SU-DHL-6 (cell line): ENCODE data around the gene ALG8.

ENCODE experiments used
- H2AFZ ChIP-seq: fragments of 200-600 bp; sonication (generic); 2 replicates; pipeline ENCODE4 v1.6.1; 2014; ENCODE audit warnings: low read depth, mild to moderate bottlenecking, moderate library complexity, mixed read lengths, antibody characterized with exemption, low read length; ENCODE audit not compliant: severe bottlenecking
- H3F3A ChIP-seq: fragments of 200-600 bp; shearing (Covaris generic); 2 replicates; pipeline ENCODE4 v1.6.0; 2016; ENCODE audit warnings: antibody characterized with exemption, mild to moderate bottlenecking; ENCODE audit not compliant: insufficient read depth
- H3K27ac ChIP-seq: fragments of 200-600 bp; sonication (generic); 2 replicates; pipeline ENCODE4 v1.5.1; 2016; ENCODE audit warnings: low read depth, mild to moderate bottlenecking, low read length, moderate library complexity, mixed read lengths
- H3K27me3 ChIP-seq: fragments of 200-600 bp; sonication (generic), shearing (Covaris generic); 2 replicates; pipeline ENCODE4 v1.6.0; 2014; ENCODE audit warnings: mild to moderate bottlenecking, low read length
- H3K36me3 ChIP-seq: fragments of 200-600 bp; sonication (generic); 2 replicates; pipeline ENCODE4 v1.6.1; 2014; ENCODE audit warnings: mild to moderate bottlenecking, low read length, mixed read lengths
- H3K4me2 ChIP-seq: fragments of 300-600, 200-600 bp; shearing (Covaris generic), sonication (generic); 2 replicates; pipeline ENCODE4 v1.6.0; 2014; ENCODE audit warnings: low read length, low read depth, mild to moderate bottlenecking; ENCODE audit not compliant: poor library complexity, severe bottlenecking
- H3K4me3 ChIP-seq: fragments of 200-600 bp; sonication (generic); 2 replicates; pipeline ENCODE4 v1.5.1; 2014; ENCODE audit warnings: antibody characterized with exemption, low read length, mild to moderate bottlenecking, mixed read lengths; ENCODE audit not compliant: insufficient read depth, poor library complexity, severe bottlenecking
- H3K79me2 ChIP-seq: fragments of 200-600 bp; sonication (generic); 2 replicates; pipeline ENCODE4 v1.6.1; 2014; ENCODE audit warnings: mild to moderate bottlenecking, low read length, moderate library complexity; ENCODE audit not compliant: insufficient read depth
- H3K9ac ChIP-seq: fragments of 200-600 bp; sonication (generic); 2 replicates; pipeline ENCODE4 v1.7.0; 2014; ENCODE audit warnings: mild to moderate bottlenecking, low read length
- H3K9me2 ChIP-seq: fragments of 200-600 bp; sonication (generic); replicated peaks from 2 replicates; pipeline ENCODE4 v1.6.1; 2014; ENCODE audit warnings: low read length; ENCODE audit not compliant: insufficient read depth
- H3K9me3 ChIP-seq: fragments of 200-600 bp; sonication (generic); 2 replicates; pipeline ENCODE4 v1.6.1; 2014; ENCODE audit warnings: low read length, mixed read lengths; ENCODE audit not compliant: insufficient read depth
- H4K20me1 ChIP-seq: fragments of 200-600 bp; sonication (generic); 2 replicates; pipeline ENCODE4 v1.6.1; 2014; ENCODE audit warnings: low read depth, mild to moderate bottlenecking, antibody characterized with exemption, low read length, moderate library complexity, mixed read lengths
- EZH2phosphoT487 ChIP-seq: fragments of 200-600 bp; sonication (generic), shearing (Covaris generic); conservative IDR thresholded peaks from 2 replicates; pipeline ENCODE4 v1.6.1; 2018; ENCODE audit warnings: mild to moderate bottlenecking, antibody characterized with exemption, low read length, moderate library complexity, mixed read lengths
- TF ChIP-seq, protein P1 (sequence below): fragments of 200-600 bp; sonication (generic); IDR thresholded peaks from one replicate; pipeline ENCODE4 v1.5.1; 2017; ENCODE audit warnings: antibody characterized with exemption, mild to moderate bottlenecking, low read length, moderate library complexity; ENCODE audit not compliant: insufficient read depth, poor library complexity, severe bottlenecking

Gene ALG8

GRCh38 chr11:78170874-78171549, 31.6 kb upstream of the ALG8 start:
- no peaks in the 10 kb centered on the region for H3K79me2 ChIP-seq
- H3K27me3 ChIP-seq: no peaks in the 10 kb centered on the region
- H3K9ac ChIP-seq: no peak overlapping the region
- no peaks in the 10 kb centered on the region for H3F3A ChIP-seq
- H3K4me2 ChIP-seq: no peak overlapping the region
- H3K36me3 ChIP-seq: no peaks in the 10 kb centered on the region
- no peaks in the 10 kb centered on the region for H4K20me1 ChIP-seq
- no peaks in the 10 kb centered on the region for H3K9me3 ChIP-seq
- no peak overlapping the region for H3K4me3 ChIP-seq
- no peaks in the 10 kb centered on the region for H3K9me2 ChIP-seq
- no peak overlapping the region for H2AFZ ChIP-seq
- no peak for TF ChIP-seq EZH2phosphoT487
- TF ChIP-seq, protein P1, sequence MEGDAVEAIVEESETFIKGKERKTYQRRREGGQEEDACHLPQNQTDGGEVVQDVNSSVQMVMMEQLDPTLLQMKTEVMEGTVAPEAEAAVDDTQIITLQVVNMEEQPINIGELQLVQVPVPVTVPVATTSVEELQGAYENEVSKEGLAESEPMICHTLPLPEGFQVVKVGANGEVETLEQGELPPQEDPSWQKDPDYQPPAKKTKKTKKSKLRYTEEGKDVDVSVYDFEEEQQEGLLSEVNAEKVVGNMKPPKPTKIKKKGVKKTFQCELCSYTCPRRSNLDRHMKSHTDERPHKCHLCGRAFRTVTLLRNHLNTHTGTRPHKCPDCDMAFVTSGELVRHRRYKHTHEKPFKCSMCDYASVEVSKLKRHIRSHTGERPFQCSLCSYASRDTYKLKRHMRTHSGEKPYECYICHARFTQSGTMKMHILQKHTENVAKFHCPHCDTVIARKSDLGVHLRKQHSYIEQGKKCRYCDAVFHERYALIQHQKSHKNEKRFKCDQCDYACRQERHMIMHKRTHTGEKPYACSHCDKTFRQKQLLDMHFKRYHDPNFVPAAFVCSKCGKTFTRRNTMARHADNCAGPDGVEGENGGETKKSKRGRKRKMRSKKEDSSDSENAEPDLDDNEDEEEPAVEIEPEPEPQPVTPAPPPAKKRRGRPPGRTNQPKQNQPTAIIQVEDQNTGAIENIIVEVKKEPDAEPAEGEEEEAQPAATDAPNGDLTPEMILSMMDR: no peak
- H3K27ac ChIP-seq: no peak overlapping the region

GRCh38 chr11:78170413-78170812, 31.0 kb upstream of the ALG8 start:
- Histone ChIP-seq H3K79me2 (no peaks in the 10 kb centered on the region), H4K20me1 (no peaks in the 10 kb centered on the region), H3K27me3 (no peaks in the 10 kb centered on the region), H3K27ac (no peak overlapping the region), H3K4me3 (no peak overlapping the region), H3K36me3 (no peaks in the 10 kb centered on the region), H3F3A (no peaks in the 10 kb centered on the region), H3K9ac (no peak overlapping the region), H3K9me2 (no peaks in the 10 kb centered on the region), H3K4me2 (no peak overlapping the region), H3K9me3 (no peaks in the 10 kb centered on the region), H2AFZ (no peak overlapping the region)
- TF ChIP-seq, protein P1: no peak
- no peak for TF ChIP-seq EZH2phosphoT487

DNA sequence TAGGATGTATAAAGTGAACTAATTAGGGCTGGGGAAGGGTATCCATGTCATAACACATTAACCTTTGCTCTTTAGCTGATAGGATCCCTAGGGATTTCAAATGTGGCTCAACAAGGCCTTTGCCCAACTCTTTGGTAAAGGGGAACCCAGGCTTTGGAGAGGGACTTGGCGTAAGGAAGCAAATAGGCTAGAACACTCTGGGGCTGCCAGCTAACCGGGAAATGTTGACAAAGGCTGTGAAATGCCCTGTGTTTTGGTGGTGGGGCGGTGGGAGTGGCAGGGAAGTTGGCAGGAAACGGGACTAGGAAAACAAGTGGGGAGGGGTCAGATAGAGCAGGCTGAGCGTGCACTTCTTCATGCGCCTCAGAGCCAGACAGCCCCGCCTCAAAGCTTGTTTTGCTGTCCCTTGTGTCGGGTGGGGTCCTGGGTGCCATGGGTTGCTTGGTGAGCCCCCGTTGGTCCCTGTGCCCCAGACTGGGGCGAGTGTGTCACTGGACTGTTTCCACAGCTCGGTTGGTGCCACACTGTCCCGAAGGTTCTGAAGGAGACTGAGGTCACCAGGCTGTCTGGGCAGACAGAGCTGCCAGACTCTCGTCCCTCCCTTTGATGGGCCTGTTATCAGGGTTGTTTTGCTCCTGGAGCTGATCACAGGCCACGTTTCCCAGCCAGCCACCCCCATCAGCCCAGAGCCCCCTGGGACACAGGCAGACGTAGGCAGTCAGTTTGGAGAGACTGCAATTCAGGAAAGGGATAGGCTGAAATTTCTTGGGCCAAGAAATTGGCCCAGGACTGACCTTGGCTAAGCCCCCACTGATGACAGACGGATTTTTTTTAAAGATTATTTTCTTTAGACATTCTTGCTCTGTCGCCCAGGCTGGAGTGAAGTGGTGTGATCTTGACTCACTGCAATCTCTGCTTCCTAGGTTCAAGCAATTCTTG, 29.4 kb upstream of the ALG8 start:
- Histone ChIP-seq H3K36me3 (no peaks in the 10 kb centered on the region), H3K9me3 (no peaks in the 10 kb centered on the region), H3K79me2 (no peaks in the 10 kb centered on the region), H2AFZ (no peak overlapping the region), H3F3A (no peaks in the 10 kb centered on the region), H3K9ac (no peak overlapping the region), H3K9me2 (no peaks in the 10 kb centered on the region), H4K20me1 (no peaks in the 10 kb centered on the region), H3K27me3 (no peaks in the 10 kb centered on the region), H3K27ac (no peak overlapping the region), H3K4me3 (no peak overlapping the region), H3K4me2 (no peak overlapping the region)
- no peak for TF ChIP-seq EZH2phosphoT487
- TF ChIP-seq, protein P1: no peak
